ENCODE measurements around the gene JSRP1. TPM values are rescaled to one million over a fixed set of nuclear protein-coding genes. Genes with fewer than 3 reads are reported as not detected.

Gene JSRP1
- total and polyA plus RNA-seq, 2 experiments from 2014 or later: 2.4 to 3.1 TPM

GRCh38 chr19:2236314-2237050 lies 19.7 kb downstream of the JSRP1 start, which contains the start of the genes PLEKHJ1 and SF3A2:
TSS of gene PLEKHJ1 (minus strand) at chr19:2236329. CDS start at chr19:2236248, 81 bp downstream.
TSS of gene SF3A2 (plus strand) at chr19:2236824. CDS start at chr19:2243419, 6,595 bp downstream.
- H3K27me3 ChIP-seq (ENCODE audit: insufficient read depth): no peaks in the 10 kb centered on the region
- no peaks in the 10 kb centered on the region for H3K36me3 ChIP-seq (ENCODE audit: insufficient read depth)
- H3K27ac Mint-ChIP-seq: peak within 1 kb of the TSS; percentile 99
- H3K4me3 ChIP-seq: peak within 1 kb of the TSS; percentile 96
- peak; percentile 98 for DNase-seq (ENCODE audit: low spot score)
- TF ChIP-seq CREB1 (CRISPR knock-in tag; IDR thresholded peaks at IDR 0.05; ENCODE audit: low read depth) (peak; percentile 51), CTCF (conservative IDR thresholded peaks at IDR 0.05; ENCODE audit: low read depth in 2 of 2) (peak; percentile 81 to 96), ZNF462 (CRISPR knock-in tag; IDR thresholded peaks at IDR 0.05) (no peak), POLR2AphosphoS5 (IDR thresholded peaks at IDR 0.05; ENCODE audit: low read depth) (peak; percentile 88)
- peak within 1 kb of the TSS; percentile 97 for H3K4me2 ChIP-seq
- H3K27ac ChIP-seq (ENCODE audit: low read depth): peak within 1 kb of the TSS; percentile 94
- peaks cover 66% of the 10 kb centered on the region for H3K79me2 ChIP-seq (replicated peaks; ENCODE audit: insufficient read depth)
- peaks cover 32% of the 10 kb centered on the region for H3K4me1 ChIP-seq (ENCODE audit: insufficient read depth)
- H3K4me3 Mint-ChIP-seq: peak within 1 kb of the TSS; percentile 98
- H3K36me3 Mint-ChIP-seq (ENCODE audit: low read depth): peaks cover 43% of the 10 kb centered on the region
- H3K27me3 Mint-ChIP-seq (ENCODE audit: insufficient read depth, low read depth, poor library complexity): peaks cover 22% of the 10 kb centered on the region
- H3K9me3 Mint-ChIP-seq: peaks cover 15% of the 10 kb centered on the region; the same call in 2 of the 3 replicates
- peaks cover 41% of the 10 kb centered on the region for H4K20me1 ChIP-seq (replicated peaks; ENCODE audit: insufficient read depth)
- ATAC-seq: peak; percentile 73
- no peaks in the 10 kb centered on the region for H3K9me2 ChIP-seq (ENCODE audit: insufficient read depth)
- H2AFZ ChIP-seq: peak within 1 kb of the TSS; percentile 90
- H3F3A ChIP-seq (replicated peaks; ENCODE audit: low read depth): peaks cover 26% of the 10 kb centered on the region; the same call in 1 of the 2 replicates
- peaks cover 42% of the 10 kb centered on the region for H3K4me1 Mint-ChIP-seq

All from GM23338 (cell line).